ENCODE data around the gene KBTBD8. TPM values are rescaled to one million over a fixed set of nuclear protein-coding genes. Genes with fewer than 3 reads are reported as not detected.

Gene KBTBD8
- total and polyA plus RNA-seq, 9 of the 15 experiments (the other 6 are each of a cell fraction or from before 2014, with no cell fraction given) = 2.7 to 9.1 (median 5.6) TPM

DNA sequence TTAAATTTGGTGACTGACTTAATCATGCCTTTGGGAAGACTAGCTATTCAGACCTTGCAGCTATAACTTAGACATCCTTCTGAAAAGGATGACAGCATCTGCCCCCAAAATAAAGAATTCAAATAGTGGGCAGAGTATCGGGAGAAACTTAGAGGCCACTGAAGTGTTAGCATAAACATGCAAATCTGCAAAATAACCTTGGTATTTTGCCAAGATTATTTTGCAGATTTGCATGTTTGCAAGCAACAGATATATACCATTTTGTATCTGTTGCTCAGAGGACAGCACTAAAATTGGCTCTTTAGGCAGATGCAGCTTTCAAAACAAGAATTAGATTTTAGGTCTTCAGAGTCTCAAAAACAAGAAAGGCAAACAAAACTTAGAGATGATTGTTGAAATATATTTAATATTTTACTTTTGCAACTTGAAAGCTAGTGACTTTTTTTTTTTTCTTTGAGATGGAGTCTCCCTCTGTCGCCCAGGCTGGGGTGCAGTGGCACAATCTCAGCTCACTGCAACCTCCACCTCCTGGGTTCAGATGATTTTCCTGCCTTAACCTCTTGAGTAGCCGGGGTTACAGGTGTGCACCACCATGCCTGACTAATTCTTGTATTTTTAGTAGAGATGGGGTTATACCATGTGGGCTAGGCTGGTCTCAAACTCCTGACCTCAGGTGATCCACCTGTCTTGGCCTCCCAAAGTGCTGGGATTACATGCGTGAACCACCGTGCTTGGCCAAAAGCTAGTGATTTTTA is 47.8 kb downstream of the KBTBD8 start (continued):
- TF ChIP-seq, protein P1, sequence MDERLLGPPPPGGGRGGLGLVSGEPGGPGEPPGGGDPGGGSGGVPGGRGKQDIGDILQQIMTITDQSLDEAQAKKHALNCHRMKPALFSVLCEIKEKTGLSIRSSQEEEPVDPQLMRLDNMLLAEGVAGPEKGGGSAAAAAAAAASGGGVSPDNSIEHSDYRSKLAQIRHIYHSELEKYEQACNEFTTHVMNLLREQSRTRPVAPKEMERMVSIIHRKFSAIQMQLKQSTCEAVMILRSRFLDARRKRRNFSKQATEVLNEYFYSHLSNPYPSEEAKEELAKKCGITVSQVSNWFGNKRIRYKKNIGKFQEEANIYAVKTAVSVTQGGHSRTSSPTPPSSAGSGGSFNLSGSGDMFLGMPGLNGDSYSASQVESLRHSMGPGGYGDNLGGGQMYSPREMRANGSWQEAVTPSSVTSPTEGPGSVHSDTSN (CRISPR knock-in tag; IDR thresholded peaks at IDR 0.05; ENCODE audit: low read depth) = no peak
- TF ChIP-seq, protein P1 (tag; conservative IDR thresholded peaks at IDR 0.05; ENCODE audit: low read depth) = no peak
- no peak for TF ChIP-seq GTF2F1 (IDR thresholded peaks at IDR 0.05; ENCODE audit: low read depth, low read length)
- no peak for TF ChIP-seq POLR2G (IDR thresholded peaks at IDR 0.05; ENCODE audit: low read depth, low read length)
- TF ChIP-seq ILK (tag; IDR thresholded peaks at IDR 0.05; ENCODE audit: borderline replicate concordance, low read depth) = no peak
- TF ChIP-seq XRCC5 (IDR thresholded peaks at IDR 0.05; ENCODE audit: low read depth, low read length) = no peak
- no peak for TF ChIP-seq SMARCE1 (IDR thresholded peaks at IDR 0.05)
- no peak for TF ChIP-seq RAD51 (IDR thresholded peaks at IDR 0.05; ENCODE audit: borderline replicate concordance, low read depth)
- TF ChIP-seq THRAP3 (IDR thresholded peaks at IDR 0.05; ENCODE audit: borderline replicate concordance) = no peak
- no peak for TF ChIP-seq PPARD (CRISPR knock-in tag; IDR thresholded peaks at IDR 0.05)
- no peak for TF ChIP-seq ZNF408 (CRISPR knock-in tag; IDR thresholded peaks at IDR 0.05; ENCODE audit: low read depth)
- TF ChIP-seq ZNF584 (CRISPR knock-in tag; IDR thresholded peaks at IDR 0.05; ENCODE audit: low read depth) = no peak
- TF ChIP-seq SIN3A (IDR thresholded peaks at IDR 0.05; ENCODE audit: borderline replicate concordance in 2 of 2, control insufficient read depth in 1 of 2, low read depth in 2 of 2, low read length in 2 of 2) = no peak
